ACC112 (cell line): ENCODE results near the gene GOLGA6L6.
"Not testable (repeated sequence)": the region's sequence is repeated elsewhere in the genome, so short reads cannot be mapped to it uniquely, and the experiment has no call there.

Experiments
- H2AFZ ChIP-seq: fragments of 200-600 bp; sonication (generic); one replicate; pipeline ENCODE4 v1.6.0; 2017; ENCODE audit warnings: antibody characterized with exemption, low read length; ENCODE audit not compliant: unreplicated experiment
- H3K27ac ChIP-seq: fragments of 200-600 bp; sonication (generic); 2 replicates; pipeline ENCODE4 v1.5.1; 2014; ENCODE audit warnings: low read depth, mild to moderate bottlenecking, antibody characterized with exemption, low read length, moderate library complexity
- H3K27me3 ChIP-seq: fragments of 200-600 bp; sonication (generic); 2 replicates; pipeline ENCODE4 v1.6.1; 2014; ENCODE audit warnings: mild to moderate bottlenecking, antibody characterized with exemption, low read length, moderate library complexity, mixed read lengths; ENCODE audit not compliant: insufficient read depth
- H3K36me3 ChIP-seq: fragments of 200-600 bp; sonication (generic); 2 replicates; pipeline ENCODE4 v1.6.1; 2016; ENCODE audit warnings: mild to moderate bottlenecking, antibody characterized with exemption, low read length, moderate library complexity, mixed read lengths; ENCODE audit not compliant: insufficient read depth
- H3K4me1 ChIP-seq: fragments of 200-600 bp; sonication (generic); one replicate; pipeline ENCODE4 v1.6.1; 2016; ENCODE audit warnings: low read length, mixed read lengths; ENCODE audit not compliant: insufficient read depth, unreplicated experiment, control insufficient read depth
- H3K4me3 ChIP-seq: fragments of 200-600 bp; sonication (generic); 2 replicates; pipeline ENCODE4 v1.5.1; 2014; ENCODE audit warnings: mild to moderate bottlenecking, low read depth, low read length
- H3K79me2 ChIP-seq: fragments of 200-600 bp; sonication (generic); one replicate; pipeline ENCODE4 v1.6.0; 2016; ENCODE audit warnings: low read length; ENCODE audit not compliant: control insufficient read depth, unreplicated experiment, insufficient read depth

GOLGA6L6 gene, protein sequence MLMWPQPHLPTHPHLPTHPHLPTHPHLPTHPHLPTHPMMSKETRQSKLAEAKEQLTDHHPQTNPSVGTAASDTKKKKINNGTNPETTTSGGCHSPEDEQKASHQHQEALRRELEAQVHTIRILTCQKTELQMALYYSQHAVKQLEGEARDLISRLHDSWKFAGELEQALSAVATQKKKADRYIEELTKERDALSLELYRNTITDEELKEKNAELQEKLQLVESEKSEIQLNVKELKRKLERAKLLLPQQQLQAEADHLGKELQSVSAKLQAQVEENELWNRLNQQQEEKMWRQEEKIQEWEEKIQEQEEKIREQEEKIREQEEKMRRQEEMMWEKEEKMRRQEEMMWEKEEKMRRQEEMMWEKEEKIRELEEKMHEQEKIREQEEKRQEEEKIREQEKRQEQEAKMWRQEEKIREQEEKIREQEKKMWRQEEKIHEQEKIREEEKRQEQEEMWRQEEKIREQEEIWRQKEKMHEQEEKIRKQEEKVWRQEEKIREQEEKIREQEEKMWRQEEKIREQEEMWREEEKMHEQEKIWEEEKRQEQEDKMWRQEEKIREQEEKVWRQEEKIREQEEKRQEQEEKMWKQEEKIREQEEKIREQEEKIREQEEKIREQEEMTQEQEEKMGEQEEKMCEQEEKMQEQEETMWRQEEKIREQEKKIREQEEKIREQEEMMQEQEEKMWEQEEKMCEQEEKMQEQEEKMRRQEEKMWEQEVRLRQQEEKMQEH

GRCh38 chr15:20541700-20542099 lies at the start of gene GOLGA6L6:
Gene GOLGA6L6 (minus strand): TSS chr15:20541800. CDS start chr15:20541709, 91 bp downstream.
- H3K36me3 ChIP-seq, H2AFZ ChIP-seq, H3K27ac ChIP-seq: not testable (repeated sequence)

DNA sequence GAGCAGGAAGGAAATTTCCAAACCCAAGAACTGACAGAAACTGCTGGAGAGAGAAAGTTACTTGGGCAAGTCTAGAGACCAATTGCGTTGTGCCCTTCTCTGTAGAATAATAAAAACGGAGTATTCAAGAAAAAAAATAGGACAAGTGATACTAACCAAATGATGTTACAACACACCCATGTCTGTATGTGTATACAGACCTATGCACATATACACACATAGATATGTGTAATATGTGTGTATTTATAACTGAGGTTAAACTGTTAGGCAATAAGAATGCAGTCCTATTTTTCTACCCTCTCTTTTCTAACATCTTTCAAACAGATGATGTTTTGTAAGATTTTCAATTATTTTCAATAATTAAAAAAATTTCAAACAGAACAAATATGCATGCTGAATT lies 48.5 kb upstream of the GOLGA6L6 start:
- not testable (repeated sequence) for H3K4me3 ChIP-seq, H2AFZ ChIP-seq, H3K4me1 ChIP-seq, H3K27ac ChIP-seq, H3K36me3 ChIP-seq, H3K27me3 ChIP-seq, H3K79me2 ChIP-seq

More at GRCh38 chr15:20541700-20542099, at the start of gene GOLGA6L6:
- not testable (repeated sequence) for H3K27me3 ChIP-seq, H3K4me1 ChIP-seq, H3K4me3 ChIP-seq, H3K79me2 ChIP-seq

DNA sequence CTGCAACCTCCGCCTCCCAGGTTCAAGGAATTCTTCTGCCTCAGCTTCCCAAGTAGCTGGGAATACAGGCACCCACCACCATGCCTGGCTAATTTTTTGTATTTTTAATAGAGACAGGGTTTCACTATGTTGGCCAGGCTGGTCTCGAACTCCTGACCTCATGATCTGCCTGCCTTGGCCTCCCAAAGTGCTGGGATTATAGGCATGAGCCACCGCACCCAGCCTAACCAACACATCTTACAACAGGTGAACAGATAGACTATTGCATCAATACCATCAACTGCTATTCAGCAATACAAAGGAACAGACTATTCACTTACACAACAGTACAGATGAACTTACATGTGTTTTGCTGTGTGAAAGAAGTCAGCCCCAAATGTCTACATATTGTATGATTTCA lies 45.2 kb upstream of the GOLGA6L6 start:
- H3K4me3 ChIP-seq, H3K4me1 ChIP-seq, H2AFZ ChIP-seq, H3K36me3 ChIP-seq, H3K27me3 ChIP-seq, H3K79me2 ChIP-seq, H3K27ac ChIP-seq: not testable (repeated sequence)

GRCh38 chr15:20582726-20583115 lies 41.1 kb upstream of the GOLGA6L6 start:
- H3K4me1 ChIP-seq, H3K79me2 ChIP-seq, H3K27me3 ChIP-seq, H2AFZ ChIP-seq, H3K4me3 ChIP-seq, H3K27ac ChIP-seq, H3K36me3 ChIP-seq: not testable (repeated sequence)

DNA sequence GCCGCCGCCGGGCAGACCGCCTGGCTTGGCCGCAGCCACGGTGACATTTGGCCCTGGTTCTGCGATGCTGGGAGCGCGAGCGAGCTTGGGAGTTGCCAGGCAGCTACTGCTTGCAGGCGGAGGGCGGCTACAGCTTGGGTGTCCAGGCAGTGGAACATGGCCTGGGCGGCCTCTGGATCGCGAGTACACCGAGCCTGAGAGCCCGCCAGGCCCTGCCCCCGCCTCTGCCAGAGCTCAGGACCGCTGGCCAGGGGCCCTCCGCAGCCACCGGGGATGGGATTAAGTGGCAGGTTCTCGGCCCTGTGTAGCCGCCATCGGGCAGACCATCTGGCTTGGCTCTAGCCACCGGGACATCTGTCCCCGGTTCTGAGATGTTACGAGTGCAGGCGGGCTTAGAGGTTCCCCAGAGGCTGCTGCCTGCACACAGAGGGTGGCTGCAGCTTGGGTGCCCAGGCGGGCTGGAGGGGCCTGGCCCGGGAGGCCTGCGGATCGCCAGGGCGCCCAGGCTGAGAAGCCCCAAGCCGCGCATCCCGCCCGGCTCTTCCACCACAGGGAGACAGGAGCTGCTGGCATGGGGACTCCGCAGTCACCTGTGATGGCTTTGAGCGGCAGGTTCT lies 40.6 kb upstream of the GOLGA6L6 start:
- H3K79me2 ChIP-seq, H3K4me1 ChIP-seq, H3K36me3 ChIP-seq, H3K27me3 ChIP-seq, H3K4me3 ChIP-seq, H3K27ac ChIP-seq, H2AFZ ChIP-seq: not testable (repeated sequence)

DNA sequence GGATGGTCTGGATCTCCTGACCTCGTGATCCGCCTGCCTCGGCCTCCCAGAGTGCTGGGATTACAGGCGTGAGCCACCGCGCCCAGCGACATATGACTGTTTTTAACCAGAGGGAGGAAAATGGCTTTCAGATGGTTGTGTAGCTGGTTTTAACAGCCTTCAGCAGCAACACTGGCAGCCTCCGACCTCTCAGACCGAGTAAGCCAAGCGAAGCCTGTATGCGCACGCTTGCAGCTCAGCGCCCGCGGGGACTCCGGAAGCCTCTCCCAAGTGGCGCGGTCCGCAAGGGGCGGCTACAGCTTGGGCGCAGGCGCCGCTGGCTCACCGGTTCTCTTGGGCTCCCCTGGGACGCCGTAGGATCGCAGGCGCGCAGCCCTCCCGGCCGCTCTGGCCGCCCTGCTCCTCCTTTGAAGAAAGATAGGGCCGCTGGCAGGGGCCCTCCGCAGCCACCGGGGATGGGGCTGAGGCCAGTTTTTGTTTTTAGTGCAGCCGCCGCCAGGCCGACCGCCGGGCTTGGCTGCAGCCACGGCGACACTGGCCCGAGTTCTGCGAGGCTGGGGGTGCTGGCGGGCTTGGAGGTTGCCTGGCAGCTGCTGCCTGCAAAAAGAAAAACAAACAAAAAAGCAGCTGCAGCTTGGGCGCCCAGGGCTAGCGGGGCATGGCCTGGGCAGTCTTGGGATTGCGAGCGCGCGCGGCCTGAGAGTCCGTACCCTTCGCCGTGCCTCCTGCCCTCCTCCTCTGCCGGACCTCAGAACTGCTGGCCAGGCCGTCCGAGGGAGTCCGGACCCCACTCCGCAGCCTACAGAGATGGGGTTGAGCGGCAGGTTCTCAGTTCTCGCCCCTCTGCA lies 39.9 kb upstream of the GOLGA6L6 start:
- not testable (repeated sequence) for H3K36me3 ChIP-seq, H3K4me3 ChIP-seq, H2AFZ ChIP-seq

GRCh38 chr15:20579662-20580061 lies 38.1 kb upstream of the GOLGA6L6 start:
- H2AFZ ChIP-seq, H3K36me3 ChIP-seq, H3K4me1 ChIP-seq, H3K27me3 ChIP-seq, H3K4me3 ChIP-seq, H3K79me2 ChIP-seq, H3K27ac ChIP-seq: not testable (repeated sequence)

More for the DNA sequence above, 39.9 kb upstream of the GOLGA6L6 start:
- H3K4me1 ChIP-seq, H3K79me2 ChIP-seq, H3K27ac ChIP-seq, H3K27me3 ChIP-seq: not testable (repeated sequence)

DNA sequence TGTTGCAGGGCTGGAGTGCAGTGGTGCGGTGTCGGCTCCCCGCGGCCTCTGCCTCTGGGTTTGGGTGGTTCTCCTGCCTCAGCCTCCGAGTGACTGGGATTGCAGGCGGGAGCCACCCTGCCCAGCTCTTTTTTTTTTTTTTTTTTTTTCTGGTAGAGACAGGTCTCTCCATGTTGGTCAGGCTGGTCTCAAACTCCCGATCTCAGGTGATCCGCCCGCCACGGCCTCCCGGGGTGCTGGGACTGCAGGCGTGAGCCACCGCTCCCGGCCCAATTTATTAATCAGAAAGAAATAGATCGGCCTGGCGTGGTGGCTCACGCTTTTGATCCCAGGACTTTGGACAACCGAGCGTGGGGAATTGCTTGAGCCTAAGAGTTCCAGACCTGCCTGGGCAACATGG lies 9.7 kb upstream of the GOLGA6L6 start:
- H3K79me2 ChIP-seq, H2AFZ ChIP-seq, H3K36me3 ChIP-seq, H3K4me3 ChIP-seq, H3K27ac ChIP-seq, H3K27me3 ChIP-seq, H3K4me1 ChIP-seq: not testable (repeated sequence)

DNA sequence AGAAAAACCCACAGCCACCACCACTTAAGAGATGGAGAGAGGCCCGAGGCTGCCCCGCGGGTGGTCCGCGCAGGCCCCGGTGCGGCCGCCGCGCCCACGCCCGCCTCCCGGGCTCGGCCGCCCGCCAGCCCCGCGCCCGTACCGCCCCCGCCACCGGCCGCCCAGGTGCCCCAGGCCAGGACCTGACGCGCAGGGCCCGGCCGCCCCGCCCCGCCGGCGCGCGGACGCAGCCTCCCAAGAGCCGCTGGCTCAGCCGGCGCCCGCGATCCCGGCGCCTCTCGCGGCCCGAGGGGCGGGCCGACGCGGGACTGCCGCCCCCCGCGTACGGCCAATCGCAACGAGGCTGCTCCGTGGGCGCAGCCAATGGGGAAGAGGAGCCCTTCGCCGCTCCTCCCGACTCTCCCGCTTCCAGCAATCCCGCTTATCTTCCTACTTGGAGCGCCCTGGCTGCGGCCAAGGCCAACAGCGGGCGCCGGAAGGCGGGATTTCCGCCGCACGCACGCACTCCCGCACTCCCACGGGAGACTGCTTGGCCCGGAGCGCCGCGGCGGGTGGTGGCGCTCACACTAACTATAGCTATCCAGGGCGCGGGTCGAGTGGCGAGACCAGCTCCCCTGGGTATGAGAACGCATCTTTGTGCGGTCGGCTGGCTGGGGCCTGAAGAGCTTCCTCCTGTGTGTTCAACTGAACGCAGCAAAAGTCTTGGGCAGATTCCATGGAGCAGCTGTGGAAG lies 35.5 kb downstream of the GOLGA6L6 start:
- H3K4me1 ChIP-seq, H2AFZ ChIP-seq, H3K27ac ChIP-seq, H3K27me3 ChIP-seq, H3K36me3 ChIP-seq, H3K4me3 ChIP-seq, H3K79me2 ChIP-seq: not testable (repeated sequence)

- H3K36me3 ChIP-seq, H3K27ac ChIP-seq, H3K4me3 ChIP-seq, H3K4me1 ChIP-seq, H3K79me2 ChIP-seq, H3K27me3 ChIP-seq, H2AFZ ChIP-seq: not testable (repeated sequence)
These were observed 38.8 kb downstream of the GOLGA6L6 start for GRCh38 chr15:20502839-20503238.
